ENCODE results near the gene ABTB2. TPM values are rescaled to one million over a fixed set of nuclear protein-coding genes. Genes with fewer than 3 reads are reported as not detected.

ABTB2 gene
- total and polyA plus RNA-seq, 2 of the 8 experiments (the other 6 are each of a cell fraction or from before 2014, with no cell fraction given) = 7.7 to 10.2 TPM

DNA sequence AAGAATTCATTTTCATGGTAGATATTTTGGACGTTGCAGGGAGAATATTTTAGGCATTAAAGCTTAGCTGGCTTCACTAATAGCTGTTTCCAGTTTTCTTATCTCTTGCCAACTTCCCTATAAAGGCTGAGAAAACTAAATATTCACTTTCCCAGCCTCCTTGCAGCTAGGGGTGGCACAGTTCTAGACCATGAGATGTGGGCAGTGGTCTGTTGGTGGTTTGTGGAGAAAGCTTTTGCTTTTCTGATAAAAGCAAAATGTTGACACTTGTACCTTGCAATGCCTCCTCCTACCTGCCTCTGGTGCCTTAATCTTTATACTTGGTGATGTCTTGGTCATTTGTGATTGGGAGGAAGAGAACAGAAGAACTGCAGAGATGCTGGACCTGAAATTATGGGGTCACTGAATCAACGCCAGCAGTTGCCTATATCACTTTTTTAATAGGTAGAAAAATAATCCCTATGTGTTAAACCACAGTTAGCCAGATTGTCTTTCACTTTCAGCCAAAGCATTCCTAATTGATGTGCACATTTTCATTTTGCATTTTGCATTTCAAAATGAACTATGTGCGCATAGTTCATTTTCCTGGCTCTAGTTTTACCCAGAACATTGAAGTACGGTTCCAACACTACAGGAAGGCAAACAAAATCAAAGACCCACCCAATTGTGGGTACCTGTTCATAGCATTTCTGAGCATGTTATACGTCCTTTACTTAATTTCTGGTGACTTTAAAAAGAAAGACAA lies 24.9 kb upstream of the ABTB2 start:
- Histone ChIP-seq H3K9ac (replicated peaks in 1 of 4; ENCODE audit: extremely low read depth in 1 of 4, low read depth in 3 of 4, low read length in 3 of 4) (no peak overlapping the region), H3K79me2 (ENCODE audit: control insufficient read depth in 1 of 2, insufficient read depth in 2 of 2, low read length in 2 of 2) (no peaks in the 10 kb centered on the region), H4K20me1 (replicated peaks in 1 of 2; ENCODE audit: control insufficient read depth in 1 of 2, insufficient read depth in 2 of 2, low read length in 2 of 2) (no peaks in the 10 kb centered on the region), H3K36me3 (ENCODE audit: control insufficient read depth in 2 of 4, insufficient read depth in 4 of 4, low read length in 3 of 4) (no peaks in the 10 kb centered on the region), H3K79me1 (ENCODE audit: low read depth, low read length) (no peaks in the 10 kb centered on the region), H3K56ac (replicated peaks; ENCODE audit: insufficient read length, low read depth, low read length) (no peak overlapping the region), H2BK5ac (ENCODE audit: low read depth, low read length) (no peak overlapping the region), H4K91ac (replicated peaks; ENCODE audit: insufficient read length, low read length) (no peak overlapping the region), H2BK15ac (ENCODE audit: low read length) (no peak overlapping the region), H3K23me2 (ENCODE audit: low read depth, low read length) (no peaks in the 10 kb centered on the region), H2AFZ (ENCODE audit: low read length) (no peak overlapping the region), H3K4me2 (ENCODE audit: insufficient read depth in 1 of 2, low read depth in 2 of 2, low read length in 2 of 2) (no peak overlapping the region), H2BK20ac (ENCODE audit: low read length) (no peak overlapping the region), H3K4me3 (ENCODE audit: extremely low read depth in 1 of 4, insufficient read depth in 2 of 4, low read depth in 3 of 4, low read length in 4 of 4) (no peak overlapping the region), H3K27me3 (replicated peaks in 1 of 4; ENCODE audit: control insufficient read depth in 3 of 4, extremely low read depth in 1 of 4, insufficient read depth in 3 of 4, low read length in 3 of 4) (no peaks in the 10 kb centered on the region), H3K4ac (replicated peaks; ENCODE audit: insufficient read length, low read depth, low read length) (no peak overlapping the region), H3K9me3 (ENCODE audit: insufficient read depth in 2 of 2, low read depth in 1 of 2, low read length in 1 of 2) (peaks cover 0 to 6% of the 10 kb centered on the region in 2 experiments; a peak in 2 of 4 replicates), H2BK120ac (replicated peaks; ENCODE audit: low read depth, low read length) (no peak overlapping the region), H3K4me1 (replicated peaks in 1 of 4; ENCODE audit: control insufficient read depth in 3 of 4, insufficient read depth in 4 of 4, low read length in 3 of 4) (no peaks in the 10 kb centered on the region), H3K23ac (ENCODE audit: insufficient read length) (no peak overlapping the region), H2BK12ac (ENCODE audit: low read depth, low read length) (no peak overlapping the region), H3K14ac (ENCODE audit: insufficient read length) (no peak overlapping the region), H4K8ac (ENCODE audit: extremely low read depth, insufficient read depth, low read length) (no peak overlapping the region), H3K18ac (ENCODE audit: extremely low read depth, low read length) (no peak overlapping the region), H2AK5ac (ENCODE audit: low read depth, low read length) (no peak overlapping the region), H3K27ac (ENCODE audit: low read depth, low read length) (no peak overlapping the region), H4K5ac (ENCODE audit: insufficient read length, low read depth, low read length) (no peak overlapping the region)
- FAIRE-seq = no peak
- WGBS, 2 experiments (ENCODE audit: extremely low coverage in 1 of 2, insufficient coverage in 1 of 2, insufficient read length in 1 of 2, insufficient replicate concordance in 2 of 2, low coverage in 1 of 2, low lambda C conversion rate in 2 of 2, missing lambda C conversion rate in 1 of 2) = 82% methylated on average over 5 of the region's 5 CpGs; no CpG with 5 or more reads in 1 of the 2 experiments
- ChIA-PET POLR2A (ENCODE audit: partially characterized antibody) (no interaction called here), CTCF (ENCODE audit: partially characterized antibody) (interaction anchor here (1.3 kb wide), 1 partner anchor 20 kb away, joined by 3 read pairs; no protein-coding TSS in a partner anchor)
- no peak for DNase-seq (ENCODE audit: low read depth in 1 of 2, low spot score in 2 of 2)
- TF ChIP-seq SIX5 (IDR thresholded peaks at IDR 0.05; ENCODE audit: low read depth, low read length) (no peak), SAP30 (IDR thresholded peaks at IDR 0.05; ENCODE audit: insufficient read depth, insufficient replicate concordance, low read length) (no peak), KDM4A (IDR thresholded peaks at IDR 0.05; ENCODE audit: low read depth, low read length, severe bottlenecking) (no peak), GTF2F1 (IDR thresholded peaks at IDR 0.05; ENCODE audit: borderline replicate concordance, low read depth, low read length) (no peak), PHF8 (conservative IDR thresholded peaks at IDR 0.05; ENCODE audit: low read depth, low read length) (no peak), CTBP2 (IDR thresholded peaks at IDR 0.05; ENCODE audit: borderline replicate concordance, insufficient read depth, insufficient read length, low read length) (no peak), SP1 (IDR thresholded peaks at IDR 0.05; ENCODE audit: low read depth, low read length) (no peak), CREB1 (IDR thresholded peaks at IDR 0.05) (no peak), SP4 (IDR thresholded peaks at IDR 0.05; ENCODE audit: low read length) (no peak), HDAC6 (IDR thresholded peaks at IDR 0.05; ENCODE audit: low read depth, low read length) (no peak), RXRA (IDR thresholded peaks at IDR 0.05; ENCODE audit: insufficient read depth, low read depth, low read length) (no peak)
- TF ChIP-seq, protein P1, sequence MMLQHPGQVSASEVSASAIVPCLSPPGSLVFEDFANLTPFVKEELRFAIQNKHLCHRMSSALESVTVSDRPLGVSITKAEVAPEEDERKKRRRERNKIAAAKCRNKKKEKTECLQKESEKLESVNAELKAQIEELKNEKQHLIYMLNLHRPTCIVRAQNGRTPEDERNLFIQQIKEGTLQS (IDR thresholded peaks at IDR 0.05; ENCODE audit: insufficient read depth, low read depth, low read length) = no peak
